ENCODE measurements around the gene OCA2. TPM values are rescaled to one million over a fixed set of nuclear protein-coding genes. Genes with fewer than 3 reads are reported as not detected.

OCA2 gene
- total RNA-seq, 1 experiment from 2014 or later = 0.13 TPM

DNA sequence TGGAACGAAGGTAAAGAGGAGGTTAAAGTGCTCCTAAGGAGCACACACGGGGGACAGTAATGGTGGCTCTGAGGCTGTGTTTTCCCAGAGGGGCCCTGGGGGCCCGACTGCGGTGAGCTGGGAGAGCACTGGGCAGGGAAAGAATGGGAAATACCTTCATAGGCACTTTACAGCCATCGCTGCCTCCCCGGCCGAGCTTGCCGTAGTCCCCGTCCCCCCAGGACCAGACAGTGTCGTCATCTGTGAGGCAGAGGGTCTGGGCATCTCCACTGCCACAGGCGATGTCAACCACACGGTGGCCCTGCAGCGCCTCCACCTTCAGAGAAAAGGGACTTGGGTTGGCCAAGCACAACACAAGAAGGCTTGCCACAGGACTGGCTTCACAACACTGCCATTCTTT is 32.8 kb upstream of the OCA2 start:
- no peak overlapping the region for H3K4me3 ChIP-seq (ENCODE audit: low read depth in 2 of 2, low read length in 2 of 2)
- in situ Hi-C loops (cut with HindIII; ENCODE audit: low pct_unique_long_range_greater_than_20kb, low sequenced_read_pairs) = no loop called here

DNA sequence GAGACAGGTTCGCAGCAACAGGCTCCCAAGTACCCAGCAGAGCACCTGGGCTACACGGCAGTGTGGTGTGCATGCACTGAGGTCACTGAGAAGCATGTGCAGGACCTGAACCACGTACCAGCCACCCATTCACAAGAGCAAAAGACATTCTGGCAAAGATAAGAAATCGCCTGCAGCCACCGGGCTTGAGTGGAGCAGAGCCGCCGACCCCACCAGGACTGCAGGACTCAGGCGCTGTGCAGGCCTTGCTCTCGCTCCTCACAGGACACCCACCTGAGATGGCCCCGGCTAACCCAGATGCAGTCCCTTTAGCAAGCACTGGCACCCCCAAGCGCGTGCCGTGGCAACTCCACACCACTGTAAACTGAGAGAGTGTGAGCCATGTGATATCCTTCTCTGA is 32.3 kb upstream of the OCA2 start:
- no peak overlapping the region for H3K4me3 ChIP-seq (ENCODE audit: low read depth in 2 of 2, low read length in 2 of 2)
- no peak for ATAC-seq
- ChIA-PET CTCF (no interaction called here), POLR2A (no interaction called here)
- H3K36me3 ChIP-seq (ENCODE audit: control insufficient read depth, insufficient read depth, low read length) = peaks cover 7% of the 10 kb centered on the region
- no peaks in the 10 kb centered on the region for H3K27me3 ChIP-seq (ENCODE audit: control insufficient read depth, insufficient read depth, low read length)
- H3K9me3 ChIP-seq (ENCODE audit: control insufficient read depth, insufficient read depth, low read depth, low read length) = no peaks in the 10 kb centered on the region
- DNase-seq (ENCODE audit: low read depth, low spot score) = no peak
- no TSS peak for BruUV-seq (replicated peaks)
- intact Hi-C loops (cut with micrococcal nuclease; ENCODE audit: unreplicated experiment) = no loop called here
- TF ChIP-seq REST (IDR thresholded peaks at IDR 0.05; ENCODE audit: insufficient read depth in 1 of 2, low read depth in 2 of 2, low read length in 1 of 2) (no peak), CTCF (IDR thresholded peaks at IDR 0.05) (no peak), POLR2AphosphoS5 (IDR thresholded peaks at IDR 0.05; ENCODE audit: low read depth, low read length) (no peak), SIN3A (IDR thresholded peaks at IDR 0.05; ENCODE audit: borderline replicate concordance, insufficient read depth, low read depth, low read length) (no peak), TCF7L2 (IDR thresholded peaks at IDR 0.05; ENCODE audit: low read depth, low read length) (no peak)
- no peaks in the 10 kb centered on the region for H3K4me1 ChIP-seq (ENCODE audit: control insufficient read depth, insufficient read depth, low read length)
- in situ Hi-C loops (cut with HindIII; ENCODE audit: low pct_unique_long_range_greater_than_20kb, low sequenced_read_pairs) = no loop called here
- H3K27ac ChIP-seq (ENCODE audit: low read length) = no peak overlapping the region

More for the DNA sequence above, 32.8 kb upstream of the OCA2 start:
- CTCF ChIA-PET = no interaction called here
- POLR2A ChIA-PET = no interaction called here
- H3K27me3 ChIP-seq (ENCODE audit: control insufficient read depth, insufficient read depth, low read length) = no peaks in the 10 kb centered on the region
- no peaks in the 10 kb centered on the region for H3K9me3 ChIP-seq (ENCODE audit: control insufficient read depth, insufficient read depth, low read depth, low read length)
- no TSS peak for BruUV-seq (replicated peaks)
- H3K27ac ChIP-seq (ENCODE audit: low read length) = no peak overlapping the region
- peaks cover 7% of the 10 kb centered on the region for H3K36me3 ChIP-seq (ENCODE audit: control insufficient read depth, insufficient read depth, low read length)
- intact Hi-C loops (cut with micrococcal nuclease; ENCODE audit: unreplicated experiment) = no loop called here
- DNase-seq (ENCODE audit: low read depth, low spot score) (no peak), ATAC-seq (no peak)
- H3K4me1 ChIP-seq (ENCODE audit: control insufficient read depth, insufficient read depth, low read length) = no peaks in the 10 kb centered on the region
- no peak for TF ChIP-seq CTCF (IDR thresholded peaks at IDR 0.05)
- TF ChIP-seq TCF7L2 (IDR thresholded peaks at IDR 0.05; ENCODE audit: low read depth, low read length) = no peak

- TF ChIP-seq REST (IDR thresholded peaks at IDR 0.05; ENCODE audit: insufficient read depth in 1 of 2, low read depth in 2 of 2, low read length in 1 of 2) (no peak), POLR2AphosphoS5 (IDR thresholded peaks at IDR 0.05; ENCODE audit: low read depth, low read length) (no peak), SIN3A (IDR thresholded peaks at IDR 0.05; ENCODE audit: borderline replicate concordance, insufficient read depth, low read depth, low read length) (no peak), CTCF (IDR thresholded peaks at IDR 0.05) (no peak), TCF7L2 (IDR thresholded peaks at IDR 0.05; ENCODE audit: low read depth, low read length) (no peak)
- Histone ChIP-seq H3K4me1 (ENCODE audit: control insufficient read depth, insufficient read depth, low read length) (no peaks in the 10 kb centered on the region), H3K27me3 (ENCODE audit: control insufficient read depth, insufficient read depth, low read length) (no peaks in the 10 kb centered on the region), H3K4me3 (ENCODE audit: low read depth in 2 of 2, low read length in 2 of 2) (no peak overlapping the region), H3K27ac (ENCODE audit: low read length) (no peak overlapping the region), H3K36me3 (ENCODE audit: control insufficient read depth, insufficient read depth, low read length) (peaks cover 7% of the 10 kb centered on the region), H3K9me3 (ENCODE audit: control insufficient read depth, insufficient read depth, low read depth, low read length) (no peaks in the 10 kb centered on the region)
- no peak for ATAC-seq
- in situ Hi-C loops (cut with HindIII; ENCODE audit: low pct_unique_long_range_greater_than_20kb, low sequenced_read_pairs) (no loop called here), intact Hi-C loops (cut with micrococcal nuclease; ENCODE audit: unreplicated experiment) (no loop called here)
- DNase-seq (ENCODE audit: low read depth, low spot score) = no peak
- ChIA-PET CTCF (no interaction called here), POLR2A (no interaction called here)
- no TSS peak for BruUV-seq (replicated peaks)
Observed at GRCh38 chr15:28130651-28131050, 31.5 kb upstream of the OCA2 start.

All from Panc1 (cell line).